HG02763 (cell line): ENCODE data around the gene KLHL29.

Experiments
- ATAC-seq: cut with Tn5 transposase; IDR thresholded peaks from one replicate; pipeline ENCODE4 v1.9.1; 2021; ENCODE audit warnings: mild to moderate bottlenecking, moderate library complexity; ENCODE audit not compliant: unreplicated experiment

KLHL29 gene

DNA sequence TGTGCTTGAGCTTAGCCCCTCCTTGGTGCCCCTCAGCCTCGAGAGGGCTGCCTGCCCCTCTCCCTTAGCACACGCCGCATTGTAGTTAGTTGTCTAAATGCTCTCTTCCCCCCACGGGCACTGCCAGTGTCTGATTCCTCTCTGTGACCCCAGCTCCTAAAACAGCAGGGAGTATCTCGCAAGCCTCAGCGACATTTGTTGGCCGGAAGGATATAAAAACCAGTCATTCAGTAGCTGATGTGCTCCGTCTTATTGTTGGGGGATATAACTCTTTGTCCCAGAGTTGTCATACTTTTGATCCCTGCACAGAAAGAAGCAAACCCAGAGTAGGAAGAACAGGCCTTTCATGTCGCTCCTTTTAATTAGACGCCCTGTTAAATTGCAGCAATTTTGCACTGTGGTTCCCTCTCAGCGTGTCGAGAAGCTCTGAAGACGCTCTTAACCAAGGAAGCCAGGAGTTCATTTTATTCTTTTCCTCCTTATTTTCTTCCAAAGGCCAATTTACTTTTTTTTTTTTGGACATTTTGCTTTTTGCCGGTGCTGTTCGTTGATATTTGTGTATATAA is 201.8 kb downstream of the KLHL29 start:
- no peak for ATAC-seq

DNA sequence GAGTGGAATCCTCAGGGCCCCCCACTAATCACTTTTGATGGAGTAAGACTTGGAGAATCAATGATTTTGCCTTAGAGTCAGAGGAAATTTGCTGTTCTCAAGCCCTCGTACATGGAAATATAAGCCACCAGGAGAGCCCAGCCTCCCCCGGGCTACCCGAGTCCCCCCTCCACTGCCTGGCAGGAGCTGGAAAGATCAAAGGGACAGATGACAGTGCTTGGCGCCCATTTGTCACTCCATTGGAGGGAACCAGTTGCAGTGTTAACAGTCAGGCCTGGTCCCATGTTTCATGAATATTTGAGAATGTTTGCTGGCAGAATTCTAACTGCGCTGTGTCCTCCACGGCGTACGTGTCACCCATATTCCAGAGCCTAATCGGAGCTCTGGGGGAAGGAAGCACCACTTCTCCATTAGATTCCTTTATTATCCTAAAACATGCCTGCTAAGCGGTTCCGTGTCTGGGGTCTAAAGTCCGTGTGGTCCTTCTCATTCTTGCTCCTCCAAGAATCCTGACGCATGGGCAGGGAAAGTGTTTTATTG is 202.4 kb downstream of the KLHL29 start:
- ATAC-seq: no peak

DNA sequence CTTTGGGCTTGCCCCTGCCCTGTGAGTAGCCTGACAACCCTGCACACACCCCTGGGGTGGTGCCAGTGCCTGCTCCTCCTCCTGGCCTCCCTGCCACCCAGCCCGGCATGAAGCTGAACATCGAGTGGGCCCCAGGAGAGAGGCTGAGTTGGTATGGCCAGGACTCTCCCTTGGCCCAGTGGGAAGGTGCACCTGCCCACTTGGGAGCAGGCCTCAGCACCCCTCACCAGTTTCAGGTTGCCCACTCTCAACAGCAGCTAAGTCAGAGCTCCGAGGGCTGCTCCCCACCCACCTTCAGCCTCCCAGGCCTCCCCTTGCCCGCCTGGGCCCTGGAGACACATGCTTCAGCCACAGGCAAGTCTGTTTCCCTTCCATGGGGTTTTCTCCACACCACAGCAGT is 203.1 kb downstream of the KLHL29 start:
- no peak for ATAC-seq

DNA sequence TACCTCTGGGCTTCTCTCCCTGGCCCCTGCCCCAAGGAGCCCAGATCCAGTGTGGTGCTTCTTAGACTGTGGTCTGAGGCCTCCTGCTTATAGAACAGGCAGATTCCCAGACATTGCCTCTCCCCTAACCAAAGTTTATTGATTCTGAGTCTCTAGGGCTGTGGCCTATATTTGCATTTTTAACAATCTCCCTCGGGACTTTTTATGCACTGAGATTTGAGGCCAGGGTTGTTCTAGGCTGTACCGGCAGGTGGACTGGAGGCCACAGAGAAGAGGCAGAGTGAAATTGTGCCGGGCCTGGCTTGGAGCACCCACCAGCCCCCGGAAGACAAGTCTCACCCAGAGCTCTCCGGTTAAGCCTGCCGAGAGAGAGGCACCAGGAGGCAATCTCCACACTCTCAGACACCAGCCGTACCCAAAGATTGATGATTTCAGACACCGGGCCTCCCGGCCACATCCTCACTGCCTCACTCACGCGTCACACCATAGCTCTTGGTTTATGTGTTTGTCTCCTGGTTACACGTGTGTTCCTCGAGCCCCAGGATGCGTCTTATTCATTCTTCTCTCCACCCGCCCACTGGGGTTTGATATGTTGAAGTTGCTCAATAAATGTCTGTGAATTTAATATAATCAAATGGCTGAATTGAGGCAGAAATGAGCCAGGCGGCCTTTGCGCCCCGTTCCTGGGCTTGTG is 203.7 kb downstream of the KLHL29 start:
- ATAC-seq: no peak

DNA sequence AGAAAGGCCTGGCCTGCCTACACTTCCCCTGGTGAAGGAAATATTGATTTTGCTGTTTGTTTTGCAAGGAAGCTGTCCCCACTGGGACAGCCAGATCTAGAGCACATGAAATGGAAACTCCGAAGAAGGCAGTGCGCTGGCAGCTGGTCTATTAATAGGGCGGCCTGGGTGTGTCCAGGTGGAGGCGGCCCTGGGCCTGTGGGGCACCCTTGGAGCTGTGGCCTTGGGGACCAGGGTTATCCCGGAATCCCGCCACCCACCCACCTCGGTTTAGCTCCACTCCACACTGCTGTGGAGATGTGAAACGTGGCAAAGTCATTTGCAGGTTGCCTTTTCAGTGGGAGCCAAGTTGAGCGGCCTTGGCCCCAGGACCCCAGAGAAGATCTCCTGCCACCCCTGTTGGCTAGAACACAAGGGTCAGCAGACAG is 204.3 kb downstream of the KLHL29 start:
- ATAC-seq: no peak

DNA sequence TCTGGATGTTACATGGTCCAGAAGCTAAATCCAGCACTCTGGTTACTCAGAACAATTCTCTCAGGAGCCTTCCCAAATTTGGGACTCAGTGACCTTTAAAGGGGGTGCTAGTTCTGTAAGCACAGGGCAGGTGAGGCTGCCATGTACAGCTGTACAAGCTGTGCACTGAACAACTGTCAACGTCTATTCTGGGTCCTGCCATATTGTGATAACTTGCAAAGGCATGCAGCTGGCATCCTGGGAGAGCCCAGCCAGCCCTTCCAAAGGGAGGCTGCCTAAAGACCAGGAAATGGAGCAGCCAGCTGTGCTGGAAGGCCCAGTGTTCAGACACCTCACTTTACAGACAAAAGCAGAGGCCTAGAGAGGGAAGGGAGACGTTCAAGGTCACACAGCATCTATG is 204.8 kb downstream of the KLHL29 start:
- ATAC-seq: no peak

DNA sequence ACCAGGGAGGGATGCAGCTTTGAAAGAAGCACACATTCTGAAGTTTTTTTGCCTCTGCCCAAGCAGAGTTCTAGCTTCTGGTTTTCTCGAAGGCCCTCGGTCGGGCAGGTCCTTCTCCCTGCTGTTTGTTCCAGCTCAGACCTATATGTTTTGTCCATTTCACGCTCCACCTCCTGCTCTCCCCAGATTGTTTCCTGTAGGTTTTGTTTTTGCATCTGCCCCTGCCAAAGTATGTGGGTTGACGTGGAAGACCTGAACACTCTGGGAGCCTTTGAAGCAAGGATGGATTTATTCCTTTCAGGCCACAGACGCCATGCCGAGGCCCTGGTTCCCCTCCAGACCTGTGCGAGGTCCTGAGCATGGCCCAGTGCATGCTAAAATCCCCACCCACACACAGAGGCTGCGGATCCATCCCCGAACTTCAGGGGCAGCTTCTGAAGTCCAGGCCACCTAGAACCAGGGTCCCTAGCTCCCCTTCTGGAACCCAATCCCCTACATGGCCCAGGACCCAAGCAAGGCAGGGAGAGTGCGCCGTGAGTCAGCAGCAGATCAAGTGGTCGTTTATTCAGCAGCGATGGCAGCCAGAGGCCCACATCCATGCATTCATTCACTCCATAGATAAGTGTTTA is 205.4 kb downstream of the KLHL29 start:
- no peak for ATAC-seq

DNA sequence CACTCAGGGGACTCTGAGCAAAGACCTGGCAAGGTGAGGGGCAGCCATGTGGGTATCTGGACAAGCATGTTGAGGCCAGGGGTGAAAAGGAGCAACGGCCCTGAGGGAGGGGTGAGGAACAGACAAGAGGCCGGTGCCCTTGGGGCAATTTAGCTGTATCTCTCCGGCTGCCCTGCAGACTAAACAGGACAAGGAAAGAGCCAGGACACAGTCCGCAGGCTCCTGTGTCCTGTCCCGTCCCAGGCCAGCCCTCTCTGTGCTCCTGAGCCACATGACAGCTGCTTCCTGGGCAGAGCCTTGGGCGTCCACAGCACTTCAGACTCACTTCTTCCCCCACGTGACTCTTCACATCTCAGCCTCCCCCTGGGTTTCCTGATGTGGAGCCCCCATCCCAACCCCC is 206.1 kb downstream of the KLHL29 start:
- no peak for ATAC-seq

DNA sequence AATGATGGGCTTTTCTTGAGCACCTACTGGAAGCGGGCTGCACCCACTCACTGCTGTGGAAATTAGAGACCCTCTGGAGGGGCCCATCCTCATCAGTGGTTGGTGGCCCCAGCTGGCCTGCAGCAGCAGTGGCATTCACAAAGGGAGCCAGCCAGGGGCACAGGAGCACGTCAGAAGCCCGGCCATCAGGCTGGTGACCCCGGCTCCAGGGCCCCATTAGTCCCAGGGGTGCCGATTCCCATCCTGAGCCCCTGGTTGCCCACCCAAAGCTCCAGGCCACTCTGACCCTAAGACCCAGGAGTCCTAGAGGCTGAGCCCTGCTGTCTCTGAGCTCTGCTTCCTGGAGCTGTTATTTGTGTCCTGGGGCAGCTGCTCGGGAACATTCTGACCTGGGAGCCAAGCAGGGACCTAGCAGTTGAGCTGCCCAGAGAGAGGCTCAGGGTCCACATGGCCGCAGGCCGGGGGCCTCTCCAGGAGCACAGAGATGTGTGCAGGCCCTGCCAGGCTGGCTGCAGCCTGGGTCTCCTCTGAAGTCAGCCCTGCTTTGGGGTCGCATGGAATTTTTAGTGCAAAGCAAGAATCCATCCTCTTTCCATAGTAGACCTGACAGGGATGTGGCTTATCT is 207.2 kb downstream of the KLHL29 start:
- no peak for ATAC-seq

DNA sequence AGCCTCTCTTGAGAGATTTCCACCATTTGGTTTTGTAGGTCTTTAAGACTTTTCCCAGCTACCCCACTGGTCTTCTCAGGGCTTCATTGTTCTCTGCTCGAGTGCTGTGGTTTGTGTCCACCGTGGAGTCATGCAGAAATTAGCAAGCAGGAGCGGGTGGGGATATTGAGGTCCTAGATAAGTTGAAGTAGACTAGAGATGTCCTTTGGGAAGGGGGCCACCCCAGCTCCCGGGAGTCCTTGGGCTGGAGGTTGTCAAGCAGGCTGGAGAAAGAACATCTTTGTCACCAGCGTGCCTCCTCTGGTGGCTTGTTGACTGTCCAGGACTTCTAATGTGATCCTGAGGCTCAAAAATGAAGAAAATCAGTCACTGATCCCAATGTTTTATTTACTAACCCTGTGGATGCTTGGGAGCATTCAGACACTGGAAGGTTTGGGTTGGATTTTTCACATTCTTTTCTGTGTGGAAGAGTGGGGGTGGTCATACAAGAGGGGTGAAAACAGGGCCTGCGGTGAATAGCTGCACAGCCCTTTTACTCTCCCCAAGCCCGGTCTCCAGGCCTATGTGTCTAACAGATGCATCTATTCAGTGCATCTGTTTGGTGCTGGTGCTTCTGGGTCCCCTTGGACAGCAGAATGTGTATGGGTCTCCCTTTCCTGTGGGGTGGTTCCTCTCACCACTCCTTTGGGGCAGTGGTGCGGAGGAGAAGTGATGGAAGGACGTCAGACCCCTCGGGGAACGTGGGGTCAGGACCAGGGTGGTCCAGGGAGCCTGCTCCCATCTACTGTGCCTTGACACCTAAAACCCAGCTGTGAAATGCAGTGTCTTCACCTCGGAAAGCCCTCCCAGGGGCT is 208.1 kb downstream of the KLHL29 start:
- ATAC-seq: no peak

DNA sequence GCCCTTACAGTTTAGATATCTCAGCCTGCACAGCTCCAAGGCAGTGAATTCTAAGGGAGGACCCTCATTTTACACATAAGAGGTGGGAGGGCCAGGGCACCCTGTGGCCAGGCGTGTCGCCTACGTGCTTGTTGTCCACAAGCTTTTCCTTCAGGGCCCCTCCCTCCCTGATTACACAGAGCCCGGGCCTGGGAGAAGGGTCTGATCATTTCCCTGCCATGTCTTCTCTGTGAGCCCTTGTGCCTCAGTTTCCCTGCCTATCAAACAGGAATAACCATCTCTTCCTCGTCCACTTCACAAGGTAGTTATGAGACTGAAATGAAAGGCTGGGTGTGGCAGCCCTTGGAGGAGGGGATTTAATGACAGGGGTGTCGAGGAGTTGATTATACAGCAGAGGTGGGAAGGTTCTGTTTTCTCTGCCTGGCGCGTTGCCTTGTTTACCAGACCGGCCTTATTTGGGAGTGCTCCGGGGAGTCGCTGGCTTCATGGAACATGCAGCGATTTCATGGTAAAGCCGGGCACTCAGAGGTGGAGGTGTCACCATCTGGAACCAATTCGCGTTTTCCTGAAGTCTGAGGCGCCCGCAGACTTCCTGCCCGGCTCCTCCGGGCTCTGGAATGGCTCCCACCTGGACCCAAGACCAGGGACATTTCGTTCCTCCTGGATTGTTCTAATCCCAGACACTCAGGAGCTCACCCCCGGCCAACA is 208.9 kb downstream of the KLHL29 start:
- no peak for ATAC-seq

DNA sequence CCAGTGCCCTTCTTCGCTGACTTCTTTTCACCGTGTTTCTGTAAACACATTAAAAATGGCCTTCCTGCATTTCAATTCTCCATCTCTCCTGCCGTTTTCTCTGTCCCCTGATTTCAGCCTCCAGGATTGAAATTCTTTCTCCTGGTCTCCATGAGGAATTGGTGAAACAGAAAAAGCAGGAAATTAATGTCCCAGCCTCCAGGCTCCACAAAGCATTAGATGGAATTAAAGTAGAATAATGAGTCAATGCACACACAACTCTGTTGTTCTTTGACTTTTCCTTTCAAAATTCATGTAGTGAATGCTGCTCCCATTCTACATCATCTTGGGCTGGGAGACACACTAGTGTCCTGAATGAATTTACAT is 209.5 kb downstream of the KLHL29 start:
- no peak for ATAC-seq

DNA sequence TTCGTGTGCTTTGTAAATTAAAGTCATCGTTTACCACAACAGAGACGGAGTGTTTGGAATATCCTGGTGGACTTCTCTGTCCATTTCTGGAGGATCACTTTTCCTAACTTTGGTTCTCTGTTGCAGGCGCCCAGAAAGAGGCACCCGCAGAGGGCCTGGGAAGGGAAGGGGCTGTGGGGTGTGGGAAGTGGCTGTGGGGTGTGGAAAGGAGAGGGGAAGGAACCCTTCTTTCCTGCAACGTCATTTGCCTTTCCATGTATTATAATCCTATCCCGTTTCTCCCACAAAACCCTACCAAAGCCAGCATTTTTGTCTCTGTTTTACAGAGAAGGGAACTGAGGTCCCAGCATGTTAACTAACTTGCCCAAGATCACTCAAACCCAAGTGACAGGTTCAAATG is 210.0 kb downstream of the KLHL29 start:
- ATAC-seq: no peak

DNA sequence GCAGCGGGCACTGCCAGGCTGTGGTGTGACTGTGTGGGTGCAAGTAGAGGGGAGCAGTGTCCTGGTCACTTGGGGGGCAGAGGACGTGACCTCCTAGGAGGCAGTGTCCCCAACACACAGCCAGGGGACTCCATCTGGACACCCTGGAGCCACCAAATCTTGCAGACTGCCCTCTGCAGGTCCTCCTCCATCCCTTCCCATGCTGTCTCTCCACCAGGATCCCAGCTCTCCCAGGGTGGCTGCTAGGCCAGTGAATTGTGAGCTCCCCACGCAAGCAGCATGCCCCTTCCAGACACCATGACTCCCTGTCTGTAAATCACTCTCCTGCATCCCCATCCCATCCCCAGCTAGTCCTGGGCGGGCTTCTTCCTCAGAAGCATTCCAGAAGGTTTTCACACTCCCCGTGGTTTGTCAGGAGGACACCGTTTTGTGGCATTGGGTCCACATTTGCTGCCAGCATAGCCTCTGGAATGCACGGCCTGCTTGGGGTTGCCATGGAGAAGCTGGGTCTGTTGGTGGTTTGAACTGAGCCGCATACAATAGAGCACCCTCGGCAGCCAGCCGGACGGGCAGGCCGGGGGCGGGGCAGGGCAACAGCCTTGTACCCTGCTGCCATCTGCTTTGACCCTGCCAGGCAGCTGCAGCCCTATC is 210.7 kb downstream of the KLHL29 start:
- no peak for ATAC-seq

DNA sequence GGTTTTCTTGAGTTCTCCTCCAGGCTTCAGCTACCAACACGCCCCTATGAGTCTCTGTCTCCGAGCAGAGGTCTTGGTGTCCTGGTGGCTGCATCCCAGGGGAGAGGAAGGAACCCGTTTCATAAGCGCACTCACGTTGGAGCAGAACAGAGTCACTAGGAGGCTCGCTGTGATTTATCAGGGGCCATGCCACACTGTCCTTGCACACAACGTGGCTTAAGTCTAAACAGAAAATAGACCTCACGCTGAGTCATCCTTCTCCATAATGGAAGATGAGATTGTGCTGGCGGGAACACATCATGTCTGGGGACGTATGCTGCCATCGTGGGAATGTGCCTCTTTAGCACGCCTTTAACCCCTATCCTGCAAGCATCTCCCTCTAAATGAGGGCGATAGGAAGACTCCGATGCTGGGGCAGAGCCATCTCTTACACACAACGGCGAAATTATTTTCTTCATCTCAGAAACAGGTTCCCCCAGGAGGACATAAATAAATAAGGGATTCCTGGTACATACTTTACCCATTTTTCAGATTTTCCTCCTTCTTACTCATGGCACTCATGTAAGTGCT is 211.4 kb downstream of the KLHL29 start:
- no peak for ATAC-seq

DNA sequence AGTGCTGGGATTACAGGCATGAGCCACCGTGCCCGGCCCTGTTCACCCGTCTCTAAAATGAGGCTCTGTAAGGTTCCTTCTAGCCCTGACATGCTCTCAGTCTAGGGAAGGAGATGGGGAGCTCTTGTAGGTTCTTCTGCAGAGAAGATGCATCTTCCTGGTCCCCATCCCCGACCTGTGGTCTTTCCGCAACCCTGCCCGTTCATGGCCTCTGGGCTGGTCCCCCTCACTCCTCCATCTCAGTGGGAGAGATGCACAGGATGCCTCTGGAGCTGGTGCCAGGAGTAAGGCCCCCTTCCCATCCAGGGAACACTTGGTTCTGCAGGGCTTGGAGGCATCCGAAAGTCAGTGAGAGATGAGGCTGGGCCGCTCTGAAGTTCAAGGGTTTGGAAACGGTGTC is 212.7 kb downstream of the KLHL29 start:
- ATAC-seq: no peak

DNA sequence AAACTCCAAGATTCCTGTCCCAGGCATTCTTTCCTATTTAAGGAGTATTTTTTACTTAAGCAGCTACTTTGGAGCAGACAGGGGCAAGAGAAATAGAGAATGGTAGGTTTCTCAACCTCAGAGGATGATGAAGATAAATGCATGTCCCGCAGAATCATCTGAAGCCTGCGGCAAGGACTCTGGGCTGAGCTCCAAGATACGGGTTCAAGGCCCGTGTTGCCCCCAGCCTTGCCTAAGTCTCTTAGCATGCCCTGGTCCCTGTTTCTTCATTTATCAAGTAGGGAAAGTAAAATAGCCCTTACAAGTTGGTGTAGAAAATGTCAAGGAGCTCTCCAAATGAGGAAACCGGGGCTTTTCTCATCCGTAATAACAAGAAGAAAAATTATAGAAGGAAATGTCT is 214.0 kb downstream of the KLHL29 start:
- no peak for ATAC-seq

DNA sequence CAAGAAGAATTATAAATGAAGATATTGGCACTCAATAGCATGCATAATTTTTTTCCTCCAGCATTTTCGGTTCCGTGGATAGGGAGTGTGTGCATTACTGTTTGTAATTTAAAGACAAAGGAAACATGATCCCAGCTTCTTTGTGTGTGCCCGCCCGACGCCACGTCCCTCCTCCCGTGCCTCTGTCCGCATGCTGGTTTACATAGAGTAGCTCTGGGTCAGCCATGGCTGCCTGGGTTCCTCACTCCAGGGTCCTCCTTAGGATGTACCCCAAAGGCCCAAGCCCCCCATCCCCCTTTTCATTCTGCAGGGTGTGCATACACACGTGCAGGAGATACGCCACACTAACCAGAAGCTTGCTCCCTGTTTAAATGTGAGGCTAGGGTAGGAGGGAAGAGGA is 214.7 kb downstream of the KLHL29 start:
- ATAC-seq: no peak

DNA sequence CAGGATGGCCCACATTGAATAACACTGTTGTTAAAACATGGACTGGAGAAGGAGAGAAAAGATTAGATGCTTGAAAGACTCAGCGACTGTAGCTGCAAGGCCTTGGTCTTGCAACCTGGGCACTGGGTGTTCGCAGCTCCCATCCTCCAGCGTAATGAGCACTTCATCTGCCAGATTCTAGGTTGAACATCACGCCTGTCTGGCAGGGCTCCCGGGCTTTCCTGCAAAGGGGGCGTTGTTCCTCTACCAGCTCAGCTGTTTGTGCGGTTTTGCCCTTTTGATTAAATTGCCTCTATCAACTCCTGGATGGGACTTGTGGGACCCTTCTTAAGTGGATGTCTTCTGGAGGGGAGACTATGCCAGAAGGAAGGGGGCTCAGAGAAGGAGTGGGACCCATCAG is 215.4 kb downstream of the KLHL29 start:
- no peak for ATAC-seq
